Right atrium auricular region (tissue), 2 donors: ENCODE data around the gene EMCN. TPM values are rescaled to one million over a fixed set of nuclear protein-coding genes. Genes with fewer than 3 reads are reported as not detected.
A peak's percentile ranks its signal among the peaks of the same experiment; 100 is the strongest.

Source experiments
- DNase-seq: peaks from one replicate; pipeline ENCODE4 v3.0.0-alpha.2; 2019; ENCODE audit warnings: low spot score
- H3K27ac ChIP-seq, 2 donors: fragments of 200-600 bp; sonication (generic); 1 replicate in 1 of 2; 2 replicates in 1 of 2; pipeline ENCODE4 v1.5.1; 2016 to 2019
- H3K27me3 ChIP-seq, 2 donors: fragments of 200-600 bp; sonication (generic); one replicate each; pipeline versions ENCODE4 v1.5.1 to v1.6.0; 2017 to 2019
- H3K36me3 ChIP-seq: fragments of 200-600 bp; sonication (generic); one replicate; pipeline ENCODE4 v1.5.1; 2016
- H3K4me1 ChIP-seq, 2 donors: fragments of 200-600 bp; sonication (generic); one replicate each; pipeline versions ENCODE4 v1.5.1 to v1.6.0; 2017 to 2019
- H3K4me3 ChIP-seq, 2 donors: fragments of 200-600 bp; sonication (generic); 1 replicate in 1 of 2; 2 replicates in 1 of 2; pipeline ENCODE4 v1.5.1; 2017 to 2019; ENCODE audit warnings: mild to moderate bottlenecking in 1 of 2, moderate library complexity in 1 of 2
- H3K9me3 ChIP-seq, 2 donors: fragments of 200-600 bp; sonication (generic); one replicate each; pipeline ENCODE4 v1.5.1; 2019
- CTCF ChIP-seq, 2 donors: fragments of 200-600 bp; sonication (generic); IDR thresholded peaks; one replicate each; pipeline ENCODE4 v1.5.1; 2019; ENCODE audit warnings: antibody characterized with exemption in 2 of 2
- total RNA-seq, 2 donors: library from RNA; depleted of rRNA; stranded (reverse); fragments of >200 nt; gene quantifications; one replicate each; pipeline ENCODE4 v1.1.0, GENCODE V29; 2016

The EMCN gene
- total RNA-seq, 2 donors from 2014 or later = 41.2 to 66.4 TPM

- no peak for TF ChIP-seq CTCF (IDR thresholded peaks at IDR 0.05)
- Histone ChIP-seq H3K4me1 (no peaks in the 10 kb centered on the region), H3K27ac (no peak overlapping the region), H3K4me3 (no peak overlapping the region), H3K36me3 (no peaks in the 10 kb centered on the region), H3K9me3 (no peaks in the 10 kb centered on the region), H3K27me3 (no peaks in the 10 kb centered on the region)
- no peak for DNase-seq
Measured at GRCh38 chr4:100428051-100428450, 89.8 kb downstream of the EMCN start.

- no peak for DNase-seq
- H3K27me3 ChIP-seq = no peaks in the 10 kb centered on the region
- no peaks in the 10 kb centered on the region for H3K9me3 ChIP-seq
- H3K4me1 ChIP-seq = no peaks in the 10 kb centered on the region
- no peaks in the 10 kb centered on the region for H3K36me3 ChIP-seq
- TF ChIP-seq CTCF (IDR thresholded peaks at IDR 0.05) = no peak
- H3K4me3 ChIP-seq = no peak overlapping the region
- H3K27ac ChIP-seq = no peak overlapping the region
Measured at GRCh38 chr4:100424376-100424775, 93.4 kb downstream of the EMCN start.

- H3K27me3 ChIP-seq = no peaks in the 10 kb centered on the region
- no peak for DNase-seq
- no peaks in the 10 kb centered on the region for H3K9me3 ChIP-seq
- no peak overlapping the region for H3K27ac ChIP-seq
- no peak overlapping the region for H3K4me3 ChIP-seq
- H3K36me3 ChIP-seq = no peaks in the 10 kb centered on the region
- TF ChIP-seq CTCF (IDR thresholded peaks at IDR 0.05) = no peak
- H3K4me1 ChIP-seq = no peaks in the 10 kb centered on the region
Measured at GRCh38 chr4:100422894-100423293, 94.9 kb downstream of the EMCN start.

GRCh38 chr4:100421361-100421978 is 96.4 kb downstream of the EMCN start:
- Histone ChIP-seq H3K27me3 (no peaks in the 10 kb centered on the region), H3K9me3 (no peaks in the 10 kb centered on the region), H3K27ac (peak overlapping the region in 1 of 2 donors; percentile 23), H3K36me3 (no peaks in the 10 kb centered on the region), H3K4me1 (no peaks in the 10 kb centered on the region), H3K4me3 (no peak overlapping the region)
- no peak for DNase-seq
- peak in 1 of 2 donors; percentile 56 for TF ChIP-seq CTCF (IDR thresholded peaks at IDR 0.05)

- no peak for TF ChIP-seq CTCF (IDR thresholded peaks at IDR 0.05)
- Histone ChIP-seq H3K27me3 (no peaks in the 10 kb centered on the region), H3K27ac (no peak overlapping the region), H3K4me1 (no peaks in the 10 kb centered on the region), H3K4me3 (no peak overlapping the region), H3K36me3 (no peaks in the 10 kb centered on the region), H3K9me3 (no peaks in the 10 kb centered on the region)
- no peak for DNase-seq
Measured at GRCh38 chr4:100420571-100420970, 97.3 kb downstream of the EMCN start.

- Histone ChIP-seq H3K36me3 (no peaks in the 10 kb centered on the region), H3K9me3 (no peaks in the 10 kb centered on the region), H3K27ac (no peak overlapping the region), H3K4me3 (no peak overlapping the region), H3K4me1 (no peaks in the 10 kb centered on the region), H3K27me3 (no peaks in the 10 kb centered on the region)
- no peak for DNase-seq
- no peak for TF ChIP-seq CTCF (IDR thresholded peaks at IDR 0.05)
Measured at GRCh38 chr4:100417565-100417964, 100.3 kb downstream of the EMCN start.
